ENCODE results near the gene MATCAP1. TPM values are rescaled to one million over a fixed set of nuclear protein-coding genes. Genes with fewer than 3 reads are reported as not detected.

MATCAP1 gene
- total and polyA plus RNA-seq, 2 donors (not counting 1 experiment from before 2014, with no cell fraction given): 6.2 to 8.9 TPM

DNA sequence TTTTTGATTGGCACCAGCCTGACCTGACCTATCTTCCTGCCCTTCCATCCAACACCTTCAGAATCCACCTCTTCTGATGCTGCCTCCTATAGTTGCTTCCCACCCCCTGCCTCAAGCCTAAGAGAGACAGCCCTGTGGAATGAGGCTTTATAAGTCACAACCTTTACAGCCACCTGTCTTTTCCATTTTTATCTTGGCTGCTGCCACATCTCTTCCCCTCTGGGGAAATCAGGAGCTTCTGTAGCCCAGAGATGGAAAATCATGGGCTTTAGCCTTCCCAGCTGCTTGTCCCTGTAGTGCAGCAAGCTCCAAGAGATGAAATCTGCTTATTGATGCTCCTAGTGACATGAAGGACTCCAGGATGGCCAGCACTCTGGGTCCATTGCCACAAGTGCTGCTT lies 55.3 kb downstream of the MATCAP1 start:
- Histone ChIP-seq H3K27me3 (replicated peaks in 1 of 4; ENCODE audit: control extremely low read depth in 1 of 4, control insufficient read depth in 3 of 4, insufficient read depth in 4 of 4, low read length in 3 of 4) (no peaks in the 10 kb centered on the region), H3K4me1 (ENCODE audit: control insufficient read depth in 2 of 2, insufficient read depth in 2 of 2, low read length in 2 of 2) (no peaks in the 10 kb centered on the region), H3K9ac (ENCODE audit: low read length) (no peak overlapping the region), H4K20me1 (ENCODE audit: control insufficient read depth, insufficient read depth, low read length, poor library complexity, severe bottlenecking) (no peaks in the 10 kb centered on the region), H3K27ac (ENCODE audit: low read length in 2 of 2) (no peak overlapping the region), H3K79me2 (ENCODE audit: control insufficient read depth, insufficient read depth, low read length) (no peaks in the 10 kb centered on the region), H3K4me3 (ENCODE audit: control extremely low read depth in 1 of 5, extremely low read depth in 1 of 5, insufficient read depth in 1 of 5, low read depth in 2 of 5, low read length in 4 of 5) (no peak overlapping the region), H3K9me3 (ENCODE audit: control extremely low read depth in 1 of 3, control insufficient read depth in 2 of 3, insufficient read depth in 1 of 3, low read length in 2 of 3) (no peaks in the 10 kb centered on the region), H3K36me3 (replicated peaks in 1 of 2; ENCODE audit: control extremely low read depth in 1 of 2, control insufficient read depth in 1 of 2, extremely low read depth in 1 of 2, insufficient read depth in 2 of 2, low read length in 1 of 2) (peaks cover 0 to 43% of the 10 kb centered on the region in 2 experiments), H2AFZ (ENCODE audit: insufficient read depth, low read depth, low read length, poor library complexity, severe bottlenecking) (no peak overlapping the region), H3K4me2 (replicated peaks; ENCODE audit: low read depth, low read length, poor library complexity, severe bottlenecking) (no peak overlapping the region)
- DNase-seq (no peak), ATAC-seq (ENCODE audit: low read depth) (no peak)
- H3K27me3 Mint-ChIP-seq: no peaks in the 10 kb centered on the region
- H3K4me3 Mint-ChIP-seq: no peak overlapping the region
- no peak for TF ChIP-seq CTCF (IDR thresholded peaks at IDR 0.05)
- no peak for TF ChIP-seq EZH2 (IDR thresholded peaks at IDR 0.05; ENCODE audit: borderline replicate concordance, insufficient read depth, low read depth, low read length, poor library complexity, severe bottlenecking)
- H3K9me3 Mint-ChIP-seq (ENCODE audit: insufficient read depth): no peaks in the 10 kb centered on the region
- intact Hi-C loops (cut with micrococcal nuclease): no loop called here
- CTCF ChIA-PET: interaction anchor here (0.9 kb wide), 1 partner anchor 10 kb away, joined by 3 read pairs; no protein-coding TSS in a partner anchor
- no peak overlapping the region for H3K27ac Mint-ChIP-seq
- POLR2A ChIA-PET: no interaction called here
- H3K4me1 Mint-ChIP-seq: no peaks in the 10 kb centered on the region

Small RNAs within 50 kb of the gene (small RNA-seq; reads per million reads assigned to genes)
- not detected for gene MIR328 (ENCODE audit: insufficient read length, low read depth, low replicate concordance)

Other genes starting within 250 kb of the MATCAP1 start
- gene CIAO2B, start 249.6 kb downstream of the MATCAP1 start, total RNA-seq: 55.4 and 60.6 TPM in 2 replicates
- gene CIAO2B, start 249.6 kb downstream of the MATCAP1 start, polyA plus RNA-seq: 139 and 159 TPM in 2 replicates
- 39.4 and 47.8 TPM in 2 replicates for gene CES2, start 248.4 kb downstream of the MATCAP1 start, total RNA-seq
- gene CES2, start 248.4 kb downstream of the MATCAP1 start, polyA plus RNA-seq: 23.5 and 24.4 TPM in 2 replicates
- gene CES3, start 222.7 kb downstream of the MATCAP1 start, total RNA-seq: 0.32 and 0.42 TPM in 2 replicates
- gene CES3, start 222.7 kb downstream of the MATCAP1 start, polyA plus RNA-seq: 0.25 and 1.1 TPM in 2 replicates
- 8.4 and 10.4 TPM in 2 replicates for gene CES4A, start 195.4 kb downstream of the MATCAP1 start, total RNA-seq
- gene CES4A, start 195.4 kb downstream of the MATCAP1 start, polyA plus RNA-seq: 17.3 and 18.9 TPM in 2 replicates
- gene CBFB, start 154.8 kb downstream of the MATCAP1 start, total RNA-seq: 89.0 and 101 TPM in 2 replicates
- 19.5 and 43.2 TPM in 2 replicates for gene CBFB, start 154.8 kb downstream of the MATCAP1 start, polyA plus RNA-seq
- 20.7 and 23.0 TPM in 2 replicates for gene PHAF1, start 74.0 kb downstream of the MATCAP1 start, total RNA-seq
- 18.5 and 18.8 TPM in 2 replicates for gene PHAF1, start 74.0 kb downstream of the MATCAP1 start, polyA plus RNA-seq
- 1.2 and 1.6 TPM in 2 replicates for gene B3GNT9, start 33.0 kb downstream of the MATCAP1 start, total RNA-seq
- 2.4 and 2.5 TPM in 2 replicates for gene B3GNT9, start 33.0 kb downstream of the MATCAP1 start, polyA plus RNA-seq
- 51.9 and 52.4 TPM in 2 replicates for gene TRADD, start 24.1 kb downstream of the MATCAP1 start, total RNA-seq
- gene TRADD, start 24.1 kb downstream of the MATCAP1 start, polyA plus RNA-seq: 66.9 and 73.5 TPM in 2 replicates
- gene FBXL8, start 24.0 kb downstream of the MATCAP1 start, total RNA-seq: 5.1 and 5.8 TPM in 2 replicates
- 16.1 and 20.5 TPM in 2 replicates for gene FBXL8, start 24.0 kb downstream of the MATCAP1 start, polyA plus RNA-seq
- 7.4 and 11.9 TPM in 2 replicates for gene HSF4, start 19.2 kb downstream of the MATCAP1 start, total RNA-seq
- gene HSF4, start 19.2 kb downstream of the MATCAP1 start, polyA plus RNA-seq: 12.2 and 29.3 TPM in 2 replicates
- gene NOL3, start 13.4 kb downstream of the MATCAP1 start, total RNA-seq: 0.66 and 0.96 TPM in 2 replicates
- 0.60 and 2.3 TPM in 2 replicates for gene NOL3, start 13.4 kb downstream of the MATCAP1 start, polyA plus RNA-seq
- gene EXOC3L1, start 6.2 kb upstream of the MATCAP1 start, total RNA-seq: not detected in 2 replicates
- not detected in 2 replicates for gene EXOC3L1, start 6.2 kb upstream of the MATCAP1 start, polyA plus RNA-seq
- 104 and 106 TPM in 2 replicates for gene E2F4, start 8.2 kb upstream of the MATCAP1 start, total RNA-seq
- gene E2F4, start 8.2 kb upstream of the MATCAP1 start, polyA plus RNA-seq: 188 and 195 TPM in 2 replicates
- 8.3 and 9.6 TPM in 2 replicates for gene ELMO3, start 15.2 kb upstream of the MATCAP1 start, total RNA-seq
- 7.9 and 9.1 TPM in 2 replicates for gene ELMO3, start 15.2 kb upstream of the MATCAP1 start, polyA plus RNA-seq
- 36.3 and 40.4 TPM in 2 replicates for gene TMEM208, start 43.2 kb upstream of the MATCAP1 start, total RNA-seq
- gene TMEM208, start 43.2 kb upstream of the MATCAP1 start, polyA plus RNA-seq: 31.5 and 36.1 TPM in 2 replicates
- 46.9 and 47.3 TPM in 2 replicates for gene FHOD1, start 63.5 kb upstream of the MATCAP1 start, total RNA-seq
- 44.1 and 46.3 TPM in 2 replicates for gene FHOD1, start 63.5 kb upstream of the MATCAP1 start, polyA plus RNA-seq
- 1.7 and 2.4 TPM in 2 replicates for gene SLC9A5, start 65.0 kb upstream of the MATCAP1 start, total RNA-seq
- 1.1 and 1.7 TPM in 2 replicates for gene SLC9A5, start 65.0 kb upstream of the MATCAP1 start, polyA plus RNA-seq
- 6.0 and 6.7 TPM in 2 replicates for gene PLEKHG4, start 95.6 kb upstream of the MATCAP1 start, total RNA-seq
- gene PLEKHG4, start 95.6 kb upstream of the MATCAP1 start, polyA plus RNA-seq: 4.6 and 7.1 TPM in 2 replicates
- gene KCTD19, start 142.8 kb upstream of the MATCAP1 start, total RNA-seq: not detected in 2 replicates
- 0.22 and 0.52 TPM in 2 replicates for gene KCTD19, start 142.8 kb upstream of the MATCAP1 start, polyA plus RNA-seq
- gene LRRC36, start 142.9 kb upstream of the MATCAP1 start, total RNA-seq: not detected in 2 replicates
- 0.98 and 1.5 TPM in 2 replicates for gene LRRC36, start 142.9 kb upstream of the MATCAP1 start, polyA plus RNA-seq
- gene TPPP3, start 209.5 kb upstream of the MATCAP1 start, total RNA-seq: not detected in 2 replicates
- gene TPPP3, start 209.5 kb upstream of the MATCAP1 start, polyA plus RNA-seq: 0.29 and 0.31 TPM in 2 replicates
- gene ZDHHC1, start 232.5 kb upstream of the MATCAP1 start, total RNA-seq: 2.4 and 2.8 TPM in 2 replicates
- gene ZDHHC1, start 232.5 kb upstream of the MATCAP1 start, polyA plus RNA-seq: 0.58 and 0.71 TPM in 2 replicates
- not detected in 2 replicates for gene HSD11B2, start 247.2 kb upstream of the MATCAP1 start, total RNA-seq
- gene HSD11B2, start 247.2 kb upstream of the MATCAP1 start, polyA plus RNA-seq: 0.06 and 0.09 TPM in 2 replicates

Data from B cell (primary cell).